Measurements from ENCODE around the gene RPL3. TPM values are rescaled to one million over a fixed set of nuclear protein-coding genes. Genes with fewer than 3 reads are reported as not detected.

The RPL3 gene
- polyA plus RNA-seq, 1 donor (not counting 4 experiments of a cell fraction or from before 2014, with no cell fraction given) = 2,538 TPM

DNA sequence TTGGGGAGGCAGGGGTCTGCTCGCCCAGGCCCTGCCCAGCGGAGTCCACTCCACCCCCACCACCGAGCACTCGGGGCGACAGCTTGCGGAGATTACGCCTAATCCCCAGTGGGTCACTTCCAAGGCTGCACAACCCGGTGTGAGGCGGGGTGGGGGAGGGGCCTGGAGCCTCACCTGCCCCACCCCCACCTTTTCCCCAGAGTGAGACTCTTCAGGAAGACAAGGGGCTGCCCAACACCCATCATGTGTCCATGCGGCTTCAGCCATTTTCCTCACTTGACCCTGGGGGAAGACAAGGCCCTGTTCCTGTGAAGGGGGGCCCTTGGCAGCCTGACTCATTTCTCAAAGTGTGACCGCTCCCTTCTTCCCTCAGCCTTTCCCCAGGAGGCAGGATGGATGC lies 42.8 kb upstream of the RPL3 start:
- Histone ChIP-seq H3K4me3 (ENCODE audit: control insufficient read depth in 2 of 3, extremely low read depth in 1 of 3, insufficient read depth in 2 of 3, low read depth in 1 of 3, low read length in 3 of 3) (no peak overlapping the region), H3K4me2 (ENCODE audit: control insufficient read depth, extremely low read depth, insufficient read depth, low read depth, low read length) (no peak overlapping the region), H3K27me3 (ENCODE audit: control insufficient read depth, extremely low read depth, insufficient read depth, low read length) (peaks cover 12% of the 10 kb centered on the region), H3K79me2 (ENCODE audit: control insufficient read depth, insufficient read depth, low read length) (no peaks in the 10 kb centered on the region), H3K4me1 (ENCODE audit: control insufficient read depth, extremely low read depth, insufficient read depth, low read length) (peaks cover 12% of the 10 kb centered on the region), H3K27ac (ENCODE audit: control insufficient read depth, insufficient read depth, low read length) (no peak overlapping the region), H3K36me3 (ENCODE audit: control insufficient read depth in 2 of 2, extremely low read depth in 1 of 2, insufficient read depth in 2 of 2, low read length in 2 of 2) (no peaks in the 10 kb centered on the region), H2AFZ (ENCODE audit: control insufficient read depth, low read length) (no peak overlapping the region), H4K20me1 (ENCODE audit: control insufficient read depth, extremely low read depth, insufficient read depth, low read length) (no peaks in the 10 kb centered on the region), H3K9me1 (ENCODE audit: control insufficient read depth, extremely low read depth, insufficient read depth, low read length) (no peaks in the 10 kb centered on the region), H3K9me3 (ENCODE audit: control insufficient read depth, low read depth, low read length) (no peaks in the 10 kb centered on the region), H3K9ac (ENCODE audit: control insufficient read depth, extremely low read depth, insufficient read depth, low read length) (no peak overlapping the region)
- FAIRE-seq (no peak), DNase-seq (ENCODE audit: low read depth, low spot score) (no peak)
- TF ChIP-seq, protein P1, sequence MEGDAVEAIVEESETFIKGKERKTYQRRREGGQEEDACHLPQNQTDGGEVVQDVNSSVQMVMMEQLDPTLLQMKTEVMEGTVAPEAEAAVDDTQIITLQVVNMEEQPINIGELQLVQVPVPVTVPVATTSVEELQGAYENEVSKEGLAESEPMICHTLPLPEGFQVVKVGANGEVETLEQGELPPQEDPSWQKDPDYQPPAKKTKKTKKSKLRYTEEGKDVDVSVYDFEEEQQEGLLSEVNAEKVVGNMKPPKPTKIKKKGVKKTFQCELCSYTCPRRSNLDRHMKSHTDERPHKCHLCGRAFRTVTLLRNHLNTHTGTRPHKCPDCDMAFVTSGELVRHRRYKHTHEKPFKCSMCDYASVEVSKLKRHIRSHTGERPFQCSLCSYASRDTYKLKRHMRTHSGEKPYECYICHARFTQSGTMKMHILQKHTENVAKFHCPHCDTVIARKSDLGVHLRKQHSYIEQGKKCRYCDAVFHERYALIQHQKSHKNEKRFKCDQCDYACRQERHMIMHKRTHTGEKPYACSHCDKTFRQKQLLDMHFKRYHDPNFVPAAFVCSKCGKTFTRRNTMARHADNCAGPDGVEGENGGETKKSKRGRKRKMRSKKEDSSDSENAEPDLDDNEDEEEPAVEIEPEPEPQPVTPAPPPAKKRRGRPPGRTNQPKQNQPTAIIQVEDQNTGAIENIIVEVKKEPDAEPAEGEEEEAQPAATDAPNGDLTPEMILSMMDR (optimal IDR thresholded peaks at IDR 0.05 in 1 of 3, IDR thresholded peaks at IDR 0.05 in 1 of 3, conservative IDR thresholded peaks at IDR 0.05 in 1 of 3; ENCODE audit: extremely low read depth in 1 of 3, insufficient read depth in 2 of 3, low read length in 3 of 3) = no peak
- no peak for TF ChIP-seq EZH2 (IDR thresholded peaks at IDR 0.05; ENCODE audit: low read length)
- dilution Hi-C loops (cut with MboI; ENCODE audit: extremely low pct_ligation_motif_present, low sequenced_read_pairs) = no loop called here

DNA sequence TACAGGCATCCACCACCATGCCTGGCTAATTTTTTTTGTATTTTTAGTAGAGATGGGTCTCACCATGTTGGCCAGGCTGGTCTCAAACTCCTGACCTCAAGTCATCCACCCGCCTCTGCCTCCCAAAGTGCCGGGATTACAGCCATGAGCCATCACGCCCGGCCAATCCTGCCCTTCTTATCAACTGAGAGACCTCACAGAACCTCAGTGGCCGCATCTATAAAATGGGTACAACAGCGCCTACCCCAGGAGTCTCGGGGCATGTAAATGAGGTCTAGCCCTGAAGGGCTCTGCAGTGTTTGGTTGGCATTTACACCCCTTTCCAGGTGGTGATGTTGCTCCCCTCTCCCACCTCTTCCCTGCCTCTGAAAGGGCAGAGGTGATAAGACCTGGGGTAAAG lies 42.1 kb upstream of the RPL3 start:
- Histone ChIP-seq H2AFZ (ENCODE audit: control insufficient read depth, low read length) (no peak overlapping the region), H3K27me3 (ENCODE audit: control insufficient read depth, extremely low read depth, insufficient read depth, low read length) (peaks cover 12% of the 10 kb centered on the region), H3K9ac (ENCODE audit: control insufficient read depth, extremely low read depth, insufficient read depth, low read length) (no peak overlapping the region), H3K4me1 (ENCODE audit: control insufficient read depth, extremely low read depth, insufficient read depth, low read length) (peaks cover 14% of the 10 kb centered on the region), H3K36me3 (ENCODE audit: control insufficient read depth in 2 of 2, extremely low read depth in 1 of 2, insufficient read depth in 2 of 2, low read length in 2 of 2) (no peaks in the 10 kb centered on the region), H3K4me3 (ENCODE audit: control insufficient read depth in 2 of 3, extremely low read depth in 1 of 3, insufficient read depth in 2 of 3, low read depth in 1 of 3, low read length in 3 of 3) (no peak overlapping the region), H3K4me2 (ENCODE audit: control insufficient read depth, extremely low read depth, insufficient read depth, low read depth, low read length) (no peak overlapping the region), H4K20me1 (ENCODE audit: control insufficient read depth, extremely low read depth, insufficient read depth, low read length) (no peaks in the 10 kb centered on the region), H3K9me1 (ENCODE audit: control insufficient read depth, extremely low read depth, insufficient read depth, low read length) (no peaks in the 10 kb centered on the region), H3K9me3 (ENCODE audit: control insufficient read depth, low read depth, low read length) (no peaks in the 10 kb centered on the region), H3K27ac (ENCODE audit: control insufficient read depth, insufficient read depth, low read length) (no peak overlapping the region), H3K79me2 (ENCODE audit: control insufficient read depth, insufficient read depth, low read length) (no peaks in the 10 kb centered on the region)
- no peak for FAIRE-seq
- no peak for TF ChIP-seq EZH2 (IDR thresholded peaks at IDR 0.05; ENCODE audit: low read length)
- TF ChIP-seq, protein P1 (optimal IDR thresholded peaks at IDR 0.05 in 1 of 3, IDR thresholded peaks at IDR 0.05 in 1 of 3, conservative IDR thresholded peaks at IDR 0.05 in 1 of 3; ENCODE audit: extremely low read depth in 1 of 3, insufficient read depth in 2 of 3, low read length in 3 of 3) = no peak
- dilution Hi-C loops (cut with MboI; ENCODE audit: extremely low pct_ligation_motif_present, low sequenced_read_pairs) = no loop called here
- DNase-seq (ENCODE audit: low read depth, low spot score) = no peak
